ENCODE measurements around the gene RASGRP4.
A peak's percentile ranks its signal among the peaks of the same experiment; 100 is the strongest.
"Not testable (repeated sequence)": the region's sequence is repeated elsewhere in the genome, so short reads cannot be mapped to it uniquely, and the experiment has no call there.

The RASGRP4 gene

GRCh38 chr19:38444026-38444425 lies 18.0 kb upstream of the RASGRP4 start:
- DNase-seq: no peak

GRCh38 chr19:38443458-38443999 lies 17.5 kb upstream of the RASGRP4 start:
- no peak for DNase-seq

GRCh38 chr19:38442736-38443135 lies 16.7 kb upstream of the RASGRP4 start:
- no peak for DNase-seq

- peak; percentile 8 to 25 for DNase-seq
Observed at GRCh38 chr19:38441657-38442348, 15.8 kb upstream of the RASGRP4 start.

GRCh38 chr19:38440592-38440991 lies 14.6 kb upstream of the RASGRP4 start:
- DNase-seq: no peak

- no peak for DNase-seq
Observed at GRCh38 chr19:38437917-38438316, 11.9 kb upstream of the RASGRP4 start.

GRCh38 chr19:38437295-38437694 lies 11.3 kb upstream of the RASGRP4 start:
- DNase-seq: no peak

GRCh38 chr19:38434549-38435051 lies 8.6 kb upstream of the RASGRP4 start:
- DNase-seq: no peak

- DNase-seq: no peak
Observed at GRCh38 chr19:38433268-38433733, 7.3 kb upstream of the RASGRP4 start, which contains the start of gene RYR1. RYR1 (plus strand) TSS chr19:38433691; CDS start chr19:38433830, 139 bp downstream.

GRCh38 chr19:38430931-38431330 lies 4.9 kb upstream of the RASGRP4 start:
- no peak for DNase-seq

GRCh38 chr19:38429811-38430156 lies 3.8 kb upstream of the RASGRP4 start:
- DNase-seq: no peak

- no peak for DNase-seq
Observed at GRCh38 chr19:38429055-38429810, 3.2 kb upstream of the RASGRP4 start.

GRCh38 chr19:38427035-38427677 lies 1.1 kb upstream of the RASGRP4 start:
- DNase-seq: not testable (repeated sequence)

GRCh38 chr19:38425222-38425809 lies 703 bp downstream of the RASGRP4 start:
- DNase-seq: no peak

GRCh38 chr19:38424272-38424671 lies 1.7 kb downstream of the RASGRP4 start:
- DNase-seq: no peak

GRCh38 chr19:38422438-38422837 lies 3.6 kb downstream of the RASGRP4 start:
- DNase-seq: no peak

- DNase-seq: no peak
Observed at GRCh38 chr19:38421856-38422255, 4.2 kb downstream of the RASGRP4 start.

GRCh38 chr19:38420935-38421334 lies 5.1 kb downstream of the RASGRP4 start:
- no peak for DNase-seq

GRCh38 chr19:38417544-38418506 lies 8.2 kb downstream of the RASGRP4 start:
- peak; percentile 71 to 83 for DNase-seq

GRCh38 chr19:38417146-38417543 lies 8.9 kb downstream of the RASGRP4 start:
- DNase-seq: no peak

GRCh38 chr19:38413416-38413815 lies 12.6 kb downstream of the RASGRP4 start:
- DNase-seq: no peak

GRCh38 chr19:38412961-38413360 lies 13.1 kb downstream of the RASGRP4 start:
- DNase-seq: no peak

Data from AML-193 (cell line).